T47D (cell line): ENCODE results near the gene TGFB2.

Source experiments
- DNase-seq, 2 experiments: peaks; one replicate each; pipeline versions ENCODE4 v3.0.0 to v3.0.0-alpha.2; 2011 to 2012; ENCODE audit warnings: low read depth in 1 of 2, low spot score in 1 of 2
- JUND ChIP-seq: IDR thresholded peaks from 2 replicates; pipeline ENCODE4 v1.6.1; 2012; ENCODE audit warnings: low read depth
- in situ Hi-C: cut with HindIII; loops from 2 replicates; pipeline ENCODE4 v1.10.0; 2016; ENCODE audit warnings: low sequenced_read_pairs, low pct_unique_long_range_greater_than_20kb

The TGFB2 gene

DNA sequence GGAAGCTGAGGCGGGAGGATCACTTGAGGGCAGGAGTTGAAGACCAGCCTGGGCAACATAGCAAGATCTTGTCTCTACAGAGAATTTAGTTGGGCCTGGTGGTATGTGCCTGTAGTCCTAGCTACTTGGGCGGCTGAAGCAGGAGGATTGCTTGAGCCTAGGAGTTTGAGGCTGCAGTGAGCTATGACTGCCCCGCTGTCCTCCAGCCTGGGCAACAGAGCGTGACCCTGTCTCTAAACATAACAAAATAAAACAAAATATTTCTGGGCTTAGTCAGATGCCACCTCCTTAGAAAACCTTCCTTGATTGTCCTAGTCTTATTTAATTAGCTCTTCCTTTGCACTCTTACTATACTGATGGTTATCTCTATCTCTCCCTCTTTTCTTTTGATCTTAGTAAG is 8.5 kb downstream of the TGFB2 start:
- in situ Hi-C loops = no loop called here
- no peak for TF ChIP-seq JUND
- no peak for DNase-seq

DNA sequence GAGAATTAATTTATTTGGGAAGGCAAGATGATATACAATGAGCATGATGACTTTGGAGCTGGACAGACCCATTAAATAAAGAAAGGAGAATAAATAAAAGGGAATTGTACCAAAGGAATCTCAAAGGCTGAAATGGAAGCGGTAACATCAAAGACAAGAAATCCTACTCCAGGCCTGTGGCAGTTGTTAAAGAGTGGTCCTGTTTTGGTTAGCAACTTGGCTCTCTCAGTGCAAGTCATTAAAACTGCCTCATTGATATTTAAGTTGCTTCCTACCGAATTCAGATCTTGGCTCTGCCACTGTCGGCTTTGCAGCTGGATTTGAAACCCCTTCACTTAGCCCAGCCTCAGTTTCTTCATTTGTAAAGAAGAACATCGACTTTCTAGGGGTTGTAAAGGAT is 10.1 kb downstream of the TGFB2 start:
- no peak for DNase-seq
- in situ Hi-C loops = no loop called here
- no peak for TF ChIP-seq JUND

DNA sequence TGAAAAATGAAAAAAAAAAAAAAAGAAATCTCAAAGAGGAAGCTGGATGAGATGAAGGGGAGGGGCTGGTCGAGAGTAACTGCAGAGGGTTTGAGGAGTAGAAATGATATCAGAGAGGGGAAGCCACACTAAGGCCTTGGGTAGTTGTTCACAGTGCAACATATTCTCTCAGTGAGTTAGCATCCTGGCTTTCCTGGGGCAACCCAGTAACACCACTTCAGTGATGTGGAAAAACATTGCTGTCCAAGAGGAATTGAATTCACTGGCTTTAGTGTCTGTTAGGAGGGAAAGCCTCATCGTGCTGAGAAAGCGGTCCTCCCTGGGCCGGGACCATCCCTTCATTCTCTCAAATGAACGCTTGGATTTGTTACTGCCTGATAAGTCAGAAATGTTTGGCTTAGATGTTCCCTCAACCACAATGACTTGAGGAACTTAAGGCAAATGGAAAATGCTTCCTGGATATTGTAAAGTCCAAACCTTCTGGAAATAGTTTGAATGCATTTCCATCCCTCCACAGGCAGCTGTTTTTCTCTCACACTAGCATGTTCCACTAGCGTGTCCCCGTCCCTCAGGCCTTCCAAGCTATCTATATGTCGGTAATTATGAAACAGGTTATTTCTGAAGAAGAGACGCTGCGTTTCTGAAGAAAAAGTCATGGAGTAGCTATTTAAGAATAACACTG is 12.2 kb downstream of the TGFB2 start:
- TF ChIP-seq JUND = no peak
- in situ Hi-C loops = no loop called here
- no peak for DNase-seq

DNA sequence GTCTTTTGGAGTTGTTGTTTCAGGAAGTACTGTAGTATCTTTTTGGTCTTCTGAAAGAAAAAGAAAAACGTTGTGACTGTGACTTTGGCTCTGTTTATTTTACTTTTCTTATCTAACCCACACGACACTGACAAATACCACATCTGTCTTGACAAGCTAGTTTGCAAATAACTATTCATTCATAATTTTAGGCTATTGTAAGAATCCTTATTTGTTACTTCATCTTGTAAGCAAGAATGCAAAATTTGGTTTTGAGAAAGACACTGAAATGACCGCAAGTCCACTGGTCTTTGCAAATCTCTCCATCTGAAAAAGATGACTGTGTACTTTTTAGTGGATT is 12.7 kb downstream of the TGFB2 start:
- in situ Hi-C loops = no loop called here
- no peak for TF ChIP-seq JUND

DNA sequence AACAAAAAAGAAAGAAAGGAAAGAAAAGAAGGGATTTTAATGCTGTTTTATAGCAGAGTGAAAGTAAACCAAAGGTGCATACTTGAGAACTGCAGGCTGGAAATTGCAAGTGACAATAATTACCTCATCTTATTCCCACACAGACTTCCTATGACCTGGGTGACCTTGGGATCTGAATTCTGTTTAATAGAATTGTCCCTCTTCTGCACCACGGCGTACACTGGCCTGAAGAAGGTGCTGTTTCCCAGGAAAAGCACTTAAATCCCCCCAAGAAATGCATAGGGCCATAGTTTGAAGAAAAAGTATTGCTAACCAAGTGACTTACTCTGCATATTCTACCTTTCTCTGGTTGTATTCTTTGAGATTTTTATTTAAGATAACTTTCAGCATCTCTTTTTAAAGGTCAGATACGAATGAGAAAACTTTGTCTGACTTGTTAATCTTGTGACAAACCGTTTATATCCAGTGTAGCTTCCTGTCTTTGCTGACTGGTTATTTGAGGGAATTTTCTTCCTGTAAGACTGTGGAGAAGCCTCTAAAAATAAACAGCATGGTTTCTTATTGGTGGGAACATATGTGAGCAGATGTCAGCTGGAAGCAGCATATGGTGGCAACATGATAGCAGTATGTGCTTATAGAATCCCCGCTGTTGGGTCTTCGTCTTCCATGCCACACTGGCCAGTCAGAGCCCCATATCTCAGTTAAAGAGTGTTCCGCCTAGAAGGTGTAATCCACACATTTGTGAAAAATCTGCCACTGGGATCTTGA is 16.3 kb downstream of the TGFB2 start:
- in situ Hi-C loops = no loop called here

More for the DNA sequence above, 12.7 kb downstream of the TGFB2 start:
- no peak for DNase-seq

DNA sequence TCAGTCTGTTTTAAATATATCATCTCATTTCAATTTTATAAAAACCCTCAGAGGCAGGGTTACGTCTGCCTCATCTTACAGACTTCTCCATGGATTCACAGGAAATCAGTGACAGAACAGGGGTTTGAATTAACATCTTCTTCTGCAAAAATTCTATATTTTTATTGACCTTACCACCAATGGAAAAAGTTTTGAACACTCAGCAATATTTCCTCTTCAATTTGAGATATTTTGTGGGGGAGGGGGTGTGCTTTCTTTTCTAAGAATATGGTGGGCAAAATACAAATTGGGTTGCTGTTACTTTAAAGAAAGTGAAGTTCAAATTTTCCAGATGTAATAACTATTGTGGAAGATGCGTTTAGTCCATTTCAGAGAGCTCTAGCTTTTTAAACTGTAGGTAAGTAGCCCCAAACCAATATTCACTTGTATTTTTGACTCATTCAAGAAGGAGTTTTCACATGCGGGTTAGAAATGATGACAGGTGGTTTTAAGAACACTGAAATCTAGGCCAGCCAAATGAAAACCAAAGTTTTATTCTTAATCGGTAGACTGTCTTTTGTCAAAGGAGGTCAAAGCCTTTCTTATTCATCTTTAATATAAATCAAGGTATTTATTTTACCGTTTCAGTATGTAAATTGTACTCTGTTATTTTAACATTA is 17.4 kb downstream of the TGFB2 start:
- no peak for DNase-seq
- in situ Hi-C loops = no loop called here
- no peak for TF ChIP-seq JUND

More for the DNA sequence above, 16.3 kb downstream of the TGFB2 start:
- TF ChIP-seq JUND = no peak
- peak in 1 of 2 experiments; percentile 49 for DNase-seq

DNA sequence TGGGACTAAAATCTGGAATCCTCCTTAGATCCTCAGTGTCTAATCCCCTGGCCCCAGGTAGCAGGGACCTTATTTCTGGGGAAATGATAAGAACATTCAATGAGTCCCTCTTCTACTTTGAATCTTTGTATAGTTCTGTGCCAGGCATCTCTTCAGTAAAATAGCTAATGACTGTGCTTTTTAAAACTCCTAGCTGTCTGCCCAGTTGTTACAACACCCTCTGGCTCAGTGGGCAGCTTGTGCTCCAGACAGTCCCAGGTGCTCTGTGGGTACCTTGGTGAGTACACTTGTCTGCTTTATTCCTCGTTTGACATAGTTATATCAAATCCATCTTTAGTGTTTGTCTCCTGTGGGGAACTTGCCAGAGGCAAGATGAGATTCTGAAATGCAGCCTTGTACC is 18.0 kb downstream of the TGFB2 start:
- no peak for TF ChIP-seq JUND
- peak in 1 of 2 experiments; percentile 34 for DNase-seq
- in situ Hi-C loops = no loop called here

DNA sequence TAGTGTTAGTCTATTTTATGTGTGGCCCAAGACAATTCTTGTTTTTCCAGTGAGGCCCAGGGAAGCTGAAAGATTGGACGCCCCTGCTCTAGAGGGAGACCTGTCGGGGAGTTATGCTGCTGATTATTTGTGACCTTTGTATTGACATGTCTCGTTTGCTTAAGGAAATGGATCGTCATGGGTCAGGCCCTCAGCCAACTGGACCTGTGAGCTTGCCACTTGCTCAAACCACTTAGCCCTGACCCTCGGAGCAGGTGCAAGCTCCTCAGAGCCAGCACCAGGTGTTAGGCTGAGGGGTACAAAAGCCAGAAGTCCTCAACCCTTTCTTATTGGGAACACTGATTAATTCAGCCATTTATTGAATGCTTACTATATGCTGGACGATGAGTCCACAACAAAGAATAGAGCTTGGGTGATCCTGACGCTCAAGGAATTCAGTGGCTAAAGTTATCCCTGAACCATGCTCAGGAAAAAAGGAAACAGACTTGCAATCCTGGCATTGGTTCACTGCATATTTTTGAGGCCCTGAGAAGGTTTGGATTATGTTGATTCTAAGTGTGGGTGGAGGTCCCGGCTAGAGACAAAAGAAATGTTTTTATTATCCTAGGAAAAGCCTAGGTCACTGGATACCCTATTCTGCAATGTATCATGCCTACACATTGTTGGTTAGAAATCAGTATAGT is 19.0 kb downstream of the TGFB2 start:
- in situ Hi-C loops = no loop called here
- no peak for DNase-seq
- no peak for TF ChIP-seq JUND

DNA sequence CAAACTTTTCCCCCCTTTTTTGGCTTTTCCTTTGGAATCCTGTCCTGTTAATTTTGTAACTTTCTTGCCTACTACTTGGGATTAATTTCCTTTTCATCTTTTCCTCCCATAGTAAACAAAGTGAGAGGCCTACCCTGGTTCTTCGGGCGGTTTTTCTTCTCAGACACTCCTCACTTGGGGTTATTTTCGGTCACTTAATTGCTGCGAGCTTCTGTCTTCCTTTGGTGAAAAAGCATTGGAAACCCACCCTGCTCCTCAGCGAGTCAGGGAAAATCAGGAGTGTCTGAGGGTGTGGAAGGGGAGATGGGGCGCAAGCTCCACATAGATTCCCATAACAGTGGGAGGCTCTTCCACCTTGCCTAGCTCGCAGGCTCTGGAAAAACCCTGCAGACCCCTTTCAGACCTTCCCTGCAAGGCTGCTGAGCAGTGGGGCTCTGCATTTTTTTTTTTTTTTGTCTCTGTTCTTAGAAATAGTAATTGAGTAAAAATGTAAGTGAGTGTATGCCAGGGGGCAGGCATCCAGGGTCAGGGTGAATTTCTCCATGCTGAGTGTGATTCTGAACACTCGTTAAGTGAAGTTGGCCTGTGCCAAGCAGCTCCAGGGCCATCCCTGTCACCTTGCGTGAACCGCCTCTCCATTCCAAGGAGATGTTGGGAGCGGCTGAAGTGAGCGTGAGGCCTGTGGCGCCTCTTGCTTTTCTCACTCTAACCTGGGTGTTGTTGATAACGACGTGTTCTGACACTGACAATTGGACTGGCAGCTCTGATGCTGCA is 20.3 kb downstream of the TGFB2 start:
- DNase-seq = no peak
- TF ChIP-seq JUND = no peak
- in situ Hi-C loops = no loop called here

DNA sequence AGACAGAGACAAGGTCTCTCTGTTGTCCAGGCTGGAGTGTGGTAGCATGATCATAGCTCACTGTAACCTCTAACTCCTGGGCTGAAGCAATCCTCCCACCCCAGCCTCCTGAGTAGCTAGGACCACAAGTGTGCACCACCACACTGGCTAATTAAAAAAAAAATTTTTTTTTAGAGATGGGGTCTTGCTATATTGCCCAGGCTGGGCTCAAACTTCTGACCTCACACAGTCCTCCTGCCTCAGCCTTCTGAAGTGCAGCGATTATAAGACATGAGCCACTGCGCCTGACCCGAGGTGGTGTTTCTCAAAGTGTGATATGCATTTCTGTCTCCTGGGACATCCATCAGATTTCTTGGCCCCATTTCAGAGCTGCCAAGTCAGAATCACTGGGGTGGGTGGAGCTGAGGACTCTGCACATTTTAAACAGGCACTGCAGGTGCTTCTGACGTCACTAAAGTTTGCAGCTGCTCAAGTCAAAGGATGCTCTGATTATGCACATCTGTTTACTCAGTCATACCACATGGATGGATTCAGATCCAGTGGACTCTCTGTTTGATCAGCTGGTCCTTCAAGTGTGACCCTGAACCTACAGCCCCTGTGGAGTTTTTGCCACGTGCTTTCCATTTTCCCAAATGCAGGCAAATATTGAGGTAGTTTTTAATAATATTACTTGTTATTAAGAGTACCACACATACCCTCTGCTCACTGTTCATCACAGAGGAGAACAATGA is 21.4 kb downstream of the TGFB2 start:
- in situ Hi-C loops = no loop called here
- DNase-seq = peak in 1 of 2 experiments; percentile 32
- TF ChIP-seq JUND = no peak

DNA sequence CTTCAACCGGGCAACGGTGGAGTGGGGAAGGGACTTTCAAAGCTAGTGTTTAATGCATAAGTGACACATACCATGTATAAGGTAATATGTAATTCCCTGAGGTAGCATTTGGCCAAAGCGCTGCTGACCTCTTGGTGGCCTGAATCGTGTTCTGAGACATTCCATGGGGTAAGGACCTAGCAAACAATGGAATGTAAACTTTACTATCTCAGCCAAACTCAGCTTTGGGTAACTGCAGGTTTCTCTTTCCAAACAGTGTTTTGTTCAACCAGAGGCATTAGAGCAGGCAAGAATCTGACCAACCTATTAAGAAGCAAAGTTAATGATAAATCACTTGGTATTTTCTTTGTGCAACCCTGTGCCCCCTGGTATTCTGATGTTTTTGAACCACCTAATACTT is 22.0 kb downstream of the TGFB2 start:
- in situ Hi-C loops = no loop called here
- no peak for TF ChIP-seq JUND
- DNase-seq = peak in 1 of 2 experiments; percentile 66
